Lower lobe of right lung (tissue), 2 donors: ENCODE results near the gene SMAD2. TPM values are rescaled to one million over a fixed set of nuclear protein-coding genes. Genes with fewer than 3 reads are reported as not detected.
A peak's percentile ranks its signal among the peaks of the same experiment; 100 is the strongest.

Experiments
- ATAC-seq, 2 donors: fragments of 200-7000 bp; cut with Tn5 transposase; one replicate each; pipeline ENCODE4 v1.9.1; 2020 to 2022; ENCODE audit warnings: mild to moderate bottlenecking in 2 of 2, moderate library complexity in 2 of 2
- DNase-seq: peaks from one replicate; pipeline ENCODE4 v3.0.0-alpha.2; 2020
- H3K27ac ChIP-seq: fragments of 200-600 bp; one replicate; pipeline ENCODE4 v1.8.0; 2022
- H3K27me3 ChIP-seq: fragments of 200-600 bp; one replicate; pipeline ENCODE4 v1.8.0; 2022; ENCODE audit warnings: low read depth
- H3K36me3 ChIP-seq: fragments of 200-600 bp; one replicate; pipeline ENCODE4 v1.8.0; 2022; ENCODE audit warnings: mild to moderate bottlenecking
- H3K4me1 ChIP-seq: fragments of 200-600 bp; one replicate; pipeline ENCODE4 v1.8.0; 2022
- H3K4me3 ChIP-seq: fragments of 200-600 bp; one replicate; pipeline ENCODE4 v1.8.0; 2022; ENCODE audit warnings: mild to moderate bottlenecking
- H3K9me3 ChIP-seq: fragments of 200-600 bp; one replicate; pipeline ENCODE4 v1.8.0; 2022
- intact Hi-C: fragments of 100-400 bp; cut with DNase I; formaldehyde crosslinking; loops from one replicate; pipeline ENCODE4 v1.11.0; 2022
- total RNA-seq: library from RNA; stranded (reverse); fragmentation: NEBNext Ultra II Directional; extraction: Animal tissue kit (Norgen Biotek cat#: 25700); gene quantifications from one replicate; pipeline ENCODE4 v1.2.1, GENCODE V29; 2021
- TF ChIP-seq, protein P1 (sequence below): fragments of 200-600 bp; IDR thresholded peaks from one replicate; pipeline ENCODE4 v1.8.0; 2022; ENCODE audit warnings: antibody characterized with exemption, mild to moderate bottlenecking
- donor health status: DM: no; HTN: yes; CAD: no; lungs with severe emphysema.

Gene SMAD2
- total RNA-seq, 1 donor from 2014 or later = 161 TPM

DNA sequence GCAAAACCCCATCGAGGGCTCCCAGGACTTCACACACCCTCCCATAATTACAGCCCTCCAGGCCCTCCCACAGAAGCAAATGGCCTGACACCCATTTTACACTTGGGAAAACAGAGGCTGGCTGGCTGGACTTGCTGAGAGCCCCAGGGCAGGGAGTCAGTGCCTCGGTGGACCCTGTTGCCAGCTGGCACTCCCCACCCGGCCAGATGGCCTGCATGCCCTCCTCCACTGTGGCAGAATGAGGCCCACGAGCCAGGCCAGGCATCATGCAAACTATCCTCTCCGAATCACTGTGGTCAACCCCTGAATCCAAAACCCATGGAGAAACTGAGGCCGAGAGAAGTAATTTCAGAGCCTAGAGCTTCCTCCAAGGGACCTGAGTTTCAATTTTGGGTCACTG, 129.7 kb downstream of the SMAD2 start:
- no peaks in the 10 kb centered on the region for H3K4me1 ChIP-seq
- intact Hi-C loops = no loop called here
- no peak overlapping the region for H3K27ac ChIP-seq
- no peak for DNase-seq
- H3K36me3 ChIP-seq = no peaks in the 10 kb centered on the region
- H3K9me3 ChIP-seq = no peaks in the 10 kb centered on the region
- TF ChIP-seq, protein P1, sequence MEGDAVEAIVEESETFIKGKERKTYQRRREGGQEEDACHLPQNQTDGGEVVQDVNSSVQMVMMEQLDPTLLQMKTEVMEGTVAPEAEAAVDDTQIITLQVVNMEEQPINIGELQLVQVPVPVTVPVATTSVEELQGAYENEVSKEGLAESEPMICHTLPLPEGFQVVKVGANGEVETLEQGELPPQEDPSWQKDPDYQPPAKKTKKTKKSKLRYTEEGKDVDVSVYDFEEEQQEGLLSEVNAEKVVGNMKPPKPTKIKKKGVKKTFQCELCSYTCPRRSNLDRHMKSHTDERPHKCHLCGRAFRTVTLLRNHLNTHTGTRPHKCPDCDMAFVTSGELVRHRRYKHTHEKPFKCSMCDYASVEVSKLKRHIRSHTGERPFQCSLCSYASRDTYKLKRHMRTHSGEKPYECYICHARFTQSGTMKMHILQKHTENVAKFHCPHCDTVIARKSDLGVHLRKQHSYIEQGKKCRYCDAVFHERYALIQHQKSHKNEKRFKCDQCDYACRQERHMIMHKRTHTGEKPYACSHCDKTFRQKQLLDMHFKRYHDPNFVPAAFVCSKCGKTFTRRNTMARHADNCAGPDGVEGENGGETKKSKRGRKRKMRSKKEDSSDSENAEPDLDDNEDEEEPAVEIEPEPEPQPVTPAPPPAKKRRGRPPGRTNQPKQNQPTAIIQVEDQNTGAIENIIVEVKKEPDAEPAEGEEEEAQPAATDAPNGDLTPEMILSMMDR = no peak
- no peaks in the 10 kb centered on the region for H3K27me3 ChIP-seq
- no peak for ATAC-seq
- H3K4me3 ChIP-seq = no peak overlapping the region

DNA sequence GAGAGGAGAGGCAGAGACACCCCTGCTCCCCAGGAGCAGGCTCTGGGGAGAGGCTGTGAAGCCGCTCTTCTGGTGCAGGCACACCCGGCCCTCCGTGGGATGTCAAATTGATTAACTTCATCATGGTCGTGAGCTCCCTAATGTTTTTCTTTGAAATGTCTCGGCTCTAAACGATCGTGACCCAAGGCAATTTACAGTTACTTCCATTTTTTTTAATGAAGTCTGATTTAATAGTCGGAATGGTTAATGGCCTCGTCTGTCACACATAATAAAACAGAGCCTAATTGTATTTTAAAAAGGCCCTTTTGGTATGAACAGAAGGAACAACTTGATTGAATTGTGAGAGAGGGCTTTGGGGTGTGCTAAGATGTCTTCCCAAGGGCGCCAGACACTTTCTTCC, 130.2 kb downstream of the SMAD2 start:
- no peaks in the 10 kb centered on the region for H3K9me3 ChIP-seq
- DNase-seq (no peak), ATAC-seq (no peak)
- H3K27me3 ChIP-seq = no peaks in the 10 kb centered on the region
- H3K4me1 ChIP-seq = no peaks in the 10 kb centered on the region
- intact Hi-C loops = no loop called here
- TF ChIP-seq, protein P1 = no peak
- H3K36me3 ChIP-seq = no peaks in the 10 kb centered on the region
- H3K27ac ChIP-seq = no peak overlapping the region
- no peak overlapping the region for H3K4me3 ChIP-seq

DNA sequence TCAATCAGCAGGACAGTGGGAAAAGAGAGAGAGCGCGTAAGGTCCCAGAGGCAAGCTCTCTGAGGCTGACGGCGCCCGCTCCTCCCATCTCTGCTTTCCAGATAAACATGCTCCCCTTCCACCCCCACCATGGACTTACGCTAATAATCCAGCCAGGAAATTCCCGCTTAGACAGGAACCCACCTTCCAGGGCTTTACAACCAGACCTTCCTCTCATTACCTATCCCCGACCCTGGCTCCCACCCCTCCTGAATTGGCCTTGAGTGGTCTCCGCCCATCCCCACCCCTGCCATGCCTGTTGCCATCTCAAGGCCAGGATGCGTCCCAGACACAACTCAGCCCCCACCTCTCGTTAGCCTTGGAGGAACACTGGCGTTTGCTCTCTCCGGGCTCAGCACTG, 131.1 kb downstream of the SMAD2 start:
- Histone ChIP-seq H3K36me3 (no peaks in the 10 kb centered on the region), H3K27me3 (no peaks in the 10 kb centered on the region), H3K4me1 (no peaks in the 10 kb centered on the region), H3K27ac (no peak overlapping the region), H3K9me3 (no peaks in the 10 kb centered on the region), H3K4me3 (no peak overlapping the region)
- intact Hi-C loops = no loop called here
- TF ChIP-seq, protein P1 = no peak
- ATAC-seq (no peak), DNase-seq (no peak)

DNA sequence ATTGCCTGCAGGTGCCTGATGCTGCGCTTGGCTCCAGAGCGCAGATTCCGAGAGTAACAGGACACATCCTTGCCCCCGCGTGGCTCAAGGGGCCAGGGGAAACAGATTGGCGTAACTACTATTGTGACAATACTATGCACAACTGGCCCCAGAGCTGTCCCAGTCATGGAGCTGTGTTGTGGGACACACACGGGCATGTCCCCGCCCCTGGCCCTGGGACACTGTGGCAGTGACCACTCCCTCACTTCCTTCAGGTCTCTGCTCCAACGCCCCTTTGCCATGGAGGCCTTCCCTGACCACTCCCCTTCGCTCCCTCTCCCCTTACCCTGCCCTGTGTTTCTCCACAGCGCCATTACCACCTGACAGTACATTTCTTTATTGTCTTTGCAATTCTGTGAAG, 132.1 kb downstream of the SMAD2 start:
- Histone ChIP-seq H3K4me1 (no peaks in the 10 kb centered on the region), H3K36me3 (no peaks in the 10 kb centered on the region), H3K9me3 (no peaks in the 10 kb centered on the region), H3K27me3 (no peaks in the 10 kb centered on the region), H3K27ac (no peak overlapping the region), H3K4me3 (no peak overlapping the region)
- TF ChIP-seq, protein P1 = no peak
- ATAC-seq = peak in 1 of 2 donors; percentile 33
- DNase-seq = no peak
- intact Hi-C loops = no loop called here

DNA sequence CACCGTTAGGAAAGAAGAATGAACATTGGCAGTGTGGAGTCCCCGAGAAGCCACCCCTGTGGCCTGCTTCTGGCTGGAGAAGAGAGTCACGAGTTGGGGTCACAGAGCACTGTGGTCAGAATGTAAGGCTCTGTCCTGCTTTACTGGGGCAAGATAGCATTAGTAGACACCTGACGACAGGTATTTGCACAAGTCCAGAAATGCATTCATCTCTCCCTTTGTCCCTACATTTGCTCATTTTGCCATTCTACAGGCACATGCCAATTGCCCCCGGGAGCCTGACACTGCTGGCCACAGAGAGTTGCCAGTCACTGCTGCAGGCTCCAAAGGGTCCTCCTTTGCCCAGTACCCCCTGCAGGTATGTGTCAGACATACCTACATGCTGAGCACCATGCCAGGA, 133.3 kb downstream of the SMAD2 start:
- TF ChIP-seq, protein P1 = no peak

DNA sequence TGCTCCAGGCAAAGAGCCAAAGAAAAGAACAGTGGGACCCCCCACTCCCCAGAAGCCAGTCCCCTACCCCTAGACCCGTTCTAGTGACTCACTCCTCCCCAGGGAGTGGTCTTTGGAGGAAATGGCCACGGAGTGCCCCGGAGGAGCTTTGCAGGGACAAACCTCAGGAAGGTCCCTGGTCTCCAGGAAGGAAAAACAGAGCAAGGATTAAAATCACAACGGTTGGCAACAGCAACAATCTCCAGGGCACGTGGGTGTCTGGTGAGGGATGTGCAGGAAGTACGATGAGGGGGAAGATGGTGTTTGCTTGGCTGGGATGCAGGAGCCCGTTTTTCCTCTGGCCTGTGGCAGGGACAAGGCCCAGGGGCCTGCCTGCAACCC, 135.0 kb downstream of the SMAD2 start:
- Histone ChIP-seq H3K4me1 (no peaks in the 10 kb centered on the region), H3K27me3 (no peaks in the 10 kb centered on the region), H3K4me3 (no peak overlapping the region), H3K27ac (no peak overlapping the region), H3K9me3 (no peaks in the 10 kb centered on the region), H3K36me3 (no peaks in the 10 kb centered on the region)
- ATAC-seq (no peak), DNase-seq (no peak)
- intact Hi-C loops = no loop called here
- TF ChIP-seq, protein P1 = no peak

More for the DNA sequence above, 133.3 kb downstream of the SMAD2 start:
- Histone ChIP-seq H3K9me3 (no peaks in the 10 kb centered on the region), H3K4me3 (no peak overlapping the region), H3K4me1 (no peaks in the 10 kb centered on the region), H3K27ac (no peak overlapping the region), H3K36me3 (no peaks in the 10 kb centered on the region), H3K27me3 (no peaks in the 10 kb centered on the region)
- no peak for ATAC-seq
- no peak for DNase-seq
- intact Hi-C loops = no loop called here
